T-cell (primary cell): ENCODE measurements around the gene BCAM. TPM values are rescaled to one million over a fixed set of nuclear protein-coding genes. Genes with fewer than 3 reads are reported as not detected.
A peak's percentile ranks its signal among the peaks of the same experiment; 100 is the strongest.

Experiments
- ATAC-seq, 4 experiments: fragments of 200-7000 bp in 3 of 4; fragments of 150-1000 bp in 1 of 4; cut with Tn5 transposase; replicated peaks in 1 of 4; 1 replicate in 3 of 4; 2 replicates in 1 of 4; pipeline ENCODE4 v1.10.0; 2021; ENCODE audit warnings: moderate library complexity in 3 of 4, mild to moderate bottlenecking in 2 of 4, moderate number of reproducible peaks in 1 of 4
- CTCF ChIA-PET, 2 donors: fragments of 300-600 bp; sonication (Branson Sonifier 250); formaldehyde crosslinking; loops; one replicate each; lab custom pipeline; 2022; ENCODE audit warnings: antibody characterized with exemption in 2 of 2; lab: Charles Lee
- POLR2A ChIA-PET, 2 donors: fragments of 300-600 bp; sonication (Branson Sonifier 250); formaldehyde crosslinking; loops; one replicate each; lab custom pipeline; 2022; ENCODE audit warnings: antibody characterized with exemption in 2 of 2; lab: Charles Lee
- DNase-seq, 35 experiments: peaks; one replicate each; pipeline versions ENCODE4 v3.0.0 to v3.0.0-alpha.2; 2013 to 2023
- H3K27ac ChIP-seq: one replicate; pipeline ENCODE4 v1.5.1; 2013; ENCODE audit warnings: low read length
- H3K27me3 ChIP-seq, 2 experiments: replicated peaks in 1 of 2; 1 replicate in 1 of 2; 2 replicates in 1 of 2; pipeline versions ENCODE4 v1.6.1 to v1.7.0; 2013; ENCODE audit warnings: low read length in 1 of 2, mixed read lengths in 1 of 2; ENCODE audit not compliant: control insufficient read depth in 2 of 2, insufficient read depth in 2 of 2; ENCODE audit errors: extremely low read depth in 1 of 2
- H3K36me3 ChIP-seq, 2 donors: 1 replicate in 1 of 2; 2 replicates in 1 of 2; pipeline versions ENCODE4 v1.6.1 to v1.7.0; 2013; ENCODE audit warnings: low read length in 1 of 2; ENCODE audit not compliant: control insufficient read depth in 2 of 2, insufficient read depth in 1 of 2; ENCODE audit errors: extremely low read depth in 1 of 2
- H3K4me1 ChIP-seq, 2 experiments: 1 replicate in 1 of 2; 2 replicates in 1 of 2; pipeline versions ENCODE4 v1.6.1 to v1.7.0; 2013; ENCODE audit warnings: low read length in 2 of 2, mixed read lengths in 1 of 2; ENCODE audit not compliant: insufficient read depth in 2 of 2, control insufficient read depth in 1 of 2; ENCODE audit errors: extremely low read depth in 1 of 2
- H3K4me3 ChIP-seq, 2 donors: 1 replicate in 1 of 2; 2 replicates in 1 of 2; pipeline versions ENCODE4 v1.5.1 to v1.7.0; 2013; ENCODE audit warnings: mild to moderate bottlenecking in 2 of 2, low read length in 1 of 2, moderate library complexity in 1 of 2; ENCODE audit not compliant: control insufficient read depth in 1 of 2; ENCODE audit errors: extremely low read depth in 1 of 2
- H3K9me3 ChIP-seq: 2 replicates; pipeline ENCODE4 v1.7.0; 2013
- H3K27ac Mint-ChIP-seq, 2 donors: one replicate each; pipeline ENCODE4 v1.8.0; 2020 to 2021; ENCODE audit warnings: mild to moderate bottlenecking in 2 of 2, mixed read lengths in 2 of 2
- H3K27me3 Mint-ChIP-seq, 2 donors: one replicate each; pipeline ENCODE4 v1.8.0; 2021 to 2022; ENCODE audit warnings: mixed read lengths in 2 of 2
- H3K36me3 Mint-ChIP-seq: one replicate; pipeline ENCODE4 v1.8.0; 2021; ENCODE audit warnings: mixed read lengths
- H3K4me1 Mint-ChIP-seq, 3 donors: one replicate each; pipeline ENCODE4 v1.8.0; 2020 to 2022; ENCODE audit warnings: mixed read lengths in 3 of 3, mild to moderate bottlenecking in 1 of 3
- H3K4me3 Mint-ChIP-seq, 3 donors: one replicate each; pipeline ENCODE4 v1.8.0; 2020 to 2022; ENCODE audit warnings: mild to moderate bottlenecking in 3 of 3, mixed read lengths in 3 of 3, moderate library complexity in 3 of 3
- H3K9me3 Mint-ChIP-seq, 3 donors: one replicate each; pipeline ENCODE4 v1.8.0; 2020 to 2022; ENCODE audit warnings: mixed read lengths in 3 of 3
- WGBS: methylation state at CpG from one replicate; pipeline ENCODE4 v1.1.5; 2013; ENCODE audit warnings: missing lambda C conversion rate; ENCODE audit not compliant: insufficient coverage; 5-methylcytosine and 5-hydroxymethylcytosine counted together
- total RNA-seq, 35 experiments: library from RNA in 6 of 35; stranded (reverse) in 6 of 35; fragments of 120-200 nt in 1 of 35; gene quantifications; one replicate each; pipeline versions ENCODE4 v1.2.1 to v1.2.4 and lab custom pipeline; 2013 to 2026

BCAM gene
- total RNA-seq, 5 donors from 2014 or later (not counting 1 experiment from before 2014, with no cell fraction given): 0.39 to 1.0 (median 0.87) TPM; not detected in 1

GRCh38 chr19:44845612-44846454, 36.9 kb downstream of the BCAM start, which contains the start of gene NECTIN2:
Gene NECTIN2, plus strand, starts transcription at chr19:44846297. Its CDS starts 229 bp downstream, at chr19:44846526.
- H3K36me3 ChIP-seq: no peaks in the 10 kb centered on the region
- H3K9me3 ChIP-seq: no peaks in the 10 kb centered on the region
- POLR2A ChIA-PET: interaction anchor here in 1 of 2 donors (0.6 kb wide), 1 partner anchor 49 kb away, joined by 4 read pairs; no protein-coding TSS in a partner anchor
- peak; percentile 50 to 65 (median 52) for ATAC-seq
- peak within 1 kb of the TSS; percentile 43 to 54 for H3K4me3 ChIP-seq
- under 1% methylated on average over 62 of the region's 67 CpGs for WGBS
- CTCF ChIA-PET: interaction anchor here in 1 of 2 donors (0.9 to 1.0 kb wide), 4 partner anchors 61 to 214 kb away, joined by 3 to 4 read pairs (median 4); no protein-coding TSS in a partner anchor
- H3K4me1 ChIP-seq: peaks cover 0 to 49% of the 10 kb centered on the region in 2 experiments
- peak within 1 kb of the TSS; percentile 80 to 87 (median 81) for H3K4me3 Mint-ChIP-seq
- no peaks in the 10 kb centered on the region for H3K36me3 Mint-ChIP-seq
- H3K27ac ChIP-seq: no peak within 1 kb of the TSS
- peaks cover 0 to 37% of the 10 kb centered on the region in 2 experiments for H3K27me3 ChIP-seq
- peaks cover 11 to 14% of the 10 kb centered on the region in 2 donors for H3K27me3 Mint-ChIP-seq
- H3K4me1 Mint-ChIP-seq: peaks cover 34 to 43% (median 36%) of the 10 kb centered on the region in 3 donors
- peak; percentile 32 to 83 (median 60) for DNase-seq
- peak within 1 kb of the TSS in 1 of 2 donors; percentile 53 for H3K27ac Mint-ChIP-seq
- H3K9me3 Mint-ChIP-seq: no peaks in the 10 kb centered on the region

GRCh38 chr19:44846455-44847143, 37.7 kb downstream of the BCAM start:
- WGBS: under 1% methylated on average over 31 of the region's 51 CpGs
- peaks cover 0 to 41% of the 10 kb centered on the region in 2 experiments for H3K4me1 ChIP-seq
- Mint-ChIP-seq H3K27me3 (peaks cover 11 to 14% of the 10 kb centered on the region in 2 donors), H3K9me3 (no peaks in the 10 kb centered on the region), H3K4me3 (peak overlapping the region; percentile 80 to 87 (median 81)), H3K4me1 (peaks cover 27 to 43% (median 31%) of the 10 kb centered on the region in 3 donors), H3K27ac (peak overlapping the region in 1 of 2 donors; percentile 39), H3K36me3 (no peaks in the 10 kb centered on the region)
- ATAC-seq (no peak), DNase-seq (no peak)
- POLR2A ChIA-PET: no interaction called here
- CTCF ChIA-PET: interaction anchor here in 1 of 2 donors (0.9 kb wide), 1 partner anchor 62 kb away, joined by 4 read pairs; no protein-coding TSS in a partner anchor
- no peak overlapping the region for H3K27ac ChIP-seq
- H3K4me3 ChIP-seq: peak overlapping the region; percentile 43 to 54
- H3K9me3 ChIP-seq: no peaks in the 10 kb centered on the region
- peaks cover 0 to 45% of the 10 kb centered on the region in 2 experiments for H3K27me3 ChIP-seq
- H3K36me3 ChIP-seq: no peaks in the 10 kb centered on the region

GRCh38 chr19:44847144-44848035, 38.5 kb downstream of the BCAM start:
- ChIA-PET CTCF (interaction anchor here in 1 of 2 donors (0.6 to 0.7 kb wide), 2 partner anchors 43 to 82 kb away, joined by 3 read pairs; no protein-coding TSS in a partner anchor), POLR2A (no interaction called here)
- peaks cover 0 to 39% of the 10 kb centered on the region in 2 experiments for H3K4me1 ChIP-seq
- H3K36me3 ChIP-seq: no peaks in the 10 kb centered on the region
- peak in 2 of 35 experiments; percentile 4 to 32 for DNase-seq
- Mint-ChIP-seq H3K4me1 (peaks cover 27 to 43% (median 29%) of the 10 kb centered on the region in 3 donors), H3K36me3 (no peaks in the 10 kb centered on the region), H3K4me3 (peak overlapping the region; percentile 69 to 87 (median 80)), H3K9me3 (no peaks in the 10 kb centered on the region), H3K27me3 (peaks cover 11 to 14% of the 10 kb centered on the region in 2 donors), H3K27ac (peak overlapping the region in 1 of 2 donors; percentile 39)
- no peak for ATAC-seq
- WGBS: 4% methylated on average over 32 of the region's 47 CpGs
- peaks cover 0 to 52% of the 10 kb centered on the region in 2 experiments for H3K27me3 ChIP-seq
- H3K9me3 ChIP-seq: no peaks in the 10 kb centered on the region
- H3K27ac ChIP-seq: no peak overlapping the region
- peak overlapping the region; percentile 24 to 42 for H3K4me3 ChIP-seq

- Mint-ChIP-seq H3K9me3 (no peaks in the 10 kb centered on the region), H3K4me1 (peaks cover 27 to 43% (median 29%) of the 10 kb centered on the region in 3 donors), H3K36me3 (no peaks in the 10 kb centered on the region), H3K4me3 (peak overlapping the region in 2 of 3 donors; percentile 43 to 87), H3K27me3 (peaks cover 11 to 14% of the 10 kb centered on the region in 2 donors), H3K27ac (no peak overlapping the region)
- 53% methylated on average over 16 of the region's 19 CpGs for WGBS
- Histone ChIP-seq H3K4me1 (peaks cover 0 to 39% of the 10 kb centered on the region in 2 experiments), H3K4me3 (peak overlapping the region in 1 of 2 donors; percentile 24), H3K36me3 (no peaks in the 10 kb centered on the region), H3K9me3 (no peaks in the 10 kb centered on the region), H3K27me3 (peaks cover 0 to 55% of the 10 kb centered on the region in 2 experiments), H3K27ac (no peak overlapping the region)
- POLR2A ChIA-PET: interaction anchor here in 1 of 2 donors (0.5 kb wide), 1 partner anchor 11 kb away, joined by 7 read pairs; no protein-coding TSS in a partner anchor
- CTCF ChIA-PET: interaction anchor here (0.6 to 1.2 kb wide), 4 partner anchors 42 to 185 kb away, joined by 3 to 4 read pairs (median 4); no protein-coding TSS in a partner anchor
- no peak for ATAC-seq
- peak in 1 of 35 experiments; percentile 28 for DNase-seq
These were observed 39.3 kb downstream of the BCAM start for GRCh38 chr19:44848036-44848811.

- ChIA-PET POLR2A (no interaction called here), CTCF (interaction anchor here (0.6 to 1.2 kb wide), 2 partner anchors 78 to 186 kb away, joined by 4 read pairs; no protein-coding TSS in a partner anchor)
- H3K9me3 ChIP-seq: no peaks in the 10 kb centered on the region
- H3K4me3 ChIP-seq: no peak overlapping the region
- H3K27me3 ChIP-seq: peaks cover 0 to 55% of the 10 kb centered on the region in 2 experiments
- Mint-ChIP-seq H3K36me3 (no peaks in the 10 kb centered on the region), H3K27ac (no peak overlapping the region), H3K27me3 (peaks cover 11 to 14% of the 10 kb centered on the region in 2 donors), H3K9me3 (no peaks in the 10 kb centered on the region), H3K4me1 (peaks cover 27 to 43% (median 29%) of the 10 kb centered on the region in 3 donors), H3K4me3 (peak overlapping the region in 1 of 3 donors; percentile 38)
- no peaks in the 10 kb centered on the region for H3K36me3 ChIP-seq
- DNase-seq (no peak), ATAC-seq (no peak)
- peaks cover 0 to 39% of the 10 kb centered on the region in 2 experiments for H3K4me1 ChIP-seq
- no peak overlapping the region for H3K27ac ChIP-seq
- 54% methylated on average over 10 of the region's 18 CpGs for WGBS
These were observed 40.0 kb downstream of the BCAM start for GRCh38 chr19:44848812-44849447.
